H54 (cell line): ENCODE results near the gene GMDS.

Source experiments
- DNase-seq: peaks from one replicate; pipeline ENCODE4 v3.0.0; 2011; ENCODE audit warnings: low spot score, mixed read lengths; ENCODE audit not compliant: insufficient read length
- FAIRE-seq: peaks from 3 replicates; lab custom pipeline; 2011; peaks lifted over from hg19 to GRCh38; lab: Jason Lieb, UNC
- POLR2A ChIP-seq: IDR thresholded peaks from 2 replicates; pipeline ENCODE4 v1.6.1; 2011; ENCODE audit warnings: low read depth, mild to moderate bottlenecking, low read length

Gene GMDS

GRCh38 chr6:1597924-1598323 lies 647.5 kb downstream of the GMDS start:
- FAIRE-seq, result no peak
- TF ChIP-seq POLR2A, result no peak
- no peak for DNase-seq

GRCh38 chr6:1597121-1597744 lies 648.2 kb downstream of the GMDS start:
- no peak for FAIRE-seq

GRCh38 chr6:1596088-1596852 lies 649.1 kb downstream of the GMDS start:
- TF ChIP-seq POLR2A, result no peak
- FAIRE-seq (peak; percentile 36), DNase-seq (no peak)

More at GRCh38 chr6:1597121-1597744, 648.2 kb downstream of the GMDS start:
- TF ChIP-seq POLR2A, result no peak
- DNase-seq, result no peak

- no peak for TF ChIP-seq POLR2A
- DNase-seq, result no peak
- no peak for FAIRE-seq
Observed at GRCh38 chr6:1595271-1596087, 649.9 kb downstream of the GMDS start.

- FAIRE-seq, result no peak
- TF ChIP-seq POLR2A, result no peak
- no peak for DNase-seq
Observed at GRCh38 chr6:1594445-1595200, 650.8 kb downstream of the GMDS start.

- FAIRE-seq (no peak), DNase-seq (no peak)
- TF ChIP-seq POLR2A, result no peak
Observed at GRCh38 chr6:1593958-1594314, 651.5 kb downstream of the GMDS start.

- DNase-seq (no peak), FAIRE-seq (no peak)
- TF ChIP-seq POLR2A, result no peak
Observed at GRCh38 chr6:1593286-1593957, 652.0 kb downstream of the GMDS start.

- no peak for DNase-seq
- no peak for TF ChIP-seq POLR2A
- FAIRE-seq, result no peak
Observed at GRCh38 chr6:1592852-1593251, 652.6 kb downstream of the GMDS start.

GRCh38 chr6:1591926-1592325 lies 653.5 kb downstream of the GMDS start:
- FAIRE-seq, result no peak
- no peak for TF ChIP-seq POLR2A
- DNase-seq, result no peak

- no peak for TF ChIP-seq POLR2A
- no peak for DNase-seq
- FAIRE-seq, result no peak
Observed at GRCh38 chr6:1591243-1591642, 654.2 kb downstream of the GMDS start.

- DNase-seq (no peak), FAIRE-seq (no peak)
- TF ChIP-seq POLR2A, result no peak
Observed at GRCh38 chr6:1590580-1590979, 654.8 kb downstream of the GMDS start.

GRCh38 chr6:1589208-1589607 lies 656.2 kb downstream of the GMDS start:
- no peak for TF ChIP-seq POLR2A
- no peak for FAIRE-seq
- DNase-seq, result no peak

- DNase-seq, result no peak
- FAIRE-seq, result no peak
- no peak for TF ChIP-seq POLR2A
Observed at GRCh38 chr6:1587977-1588376, 657.4 kb downstream of the GMDS start.
